K562 treated with DMSO at 1 percent for 24 hours (cell line): ENCODE data around the gene SHB. TPM values are rescaled to one million over a fixed set of nuclear protein-coding genes. Genes with fewer than 3 reads are reported as not detected.

Experiments
- total RNA-seq: library from RNA; unstranded; fragments of 300-600 nt; gene quantifications from 2 replicates; pipeline ENCODE4 v1.2.3, GENCODE V29; 2022; ENCODE audit warnings: low read depth; ENCODE audit not compliant: insufficient read depth

Gene SHB, protein sequence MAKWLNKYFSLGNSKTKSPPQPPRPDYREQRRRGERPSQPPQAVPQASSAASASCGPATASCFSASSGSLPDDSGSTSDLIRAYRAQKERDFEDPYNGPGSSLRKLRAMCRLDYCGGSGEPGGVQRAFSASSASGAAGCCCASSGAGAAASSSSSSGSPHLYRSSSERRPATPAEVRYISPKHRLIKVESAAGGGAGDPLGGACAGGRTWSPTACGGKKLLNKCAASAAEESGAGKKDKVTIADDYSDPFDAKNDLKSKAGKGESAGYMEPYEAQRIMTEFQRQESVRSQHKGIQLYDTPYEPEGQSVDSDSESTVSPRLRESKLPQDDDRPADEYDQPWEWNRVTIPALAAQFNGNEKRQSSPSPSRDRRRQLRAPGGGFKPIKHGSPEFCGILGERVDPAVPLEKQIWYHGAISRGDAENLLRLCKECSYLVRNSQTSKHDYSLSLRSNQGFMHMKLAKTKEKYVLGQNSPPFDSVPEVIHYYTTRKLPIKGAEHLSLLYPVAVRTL
- 21.3 and 22.0 TPM in 2 replicates for total RNA-seq

GRCh38 chr9:38068701-38069628 lies at the start of gene SHB:
Gene SHB, minus strand, starts transcription at chr9:38069227. Its CDS starts 582 bp downstream, at chr9:38068645.

GRCh38 chr9:37903647-37904444 lies 165.2 kb downstream of the SHB start, which contains the start of gene SLC25A51:
Gene SLC25A51, minus strand, starts transcription at chr9:37904127. Its CDS starts 15,577 bp downstream, at chr9:37888550.

Other genes with a start within 250 kb of the SHB start
- gene SLC25A51, start 165.1 kb downstream of the SHB start, total RNA-seq = 18.7 and 18.8 TPM in 2 replicates